Astrocyte (in vitro differentiated cells and primary cell): ENCODE results near the gene SPATA1. TPM values are rescaled to one million over a fixed set of nuclear protein-coding genes. Genes with fewer than 3 reads are reported as not detected.
"Not testable (repeated sequence)": the region's sequence is repeated elsewhere in the genome, so short reads cannot be mapped to it uniquely, and the experiment has no call there.

Experiments used
- DNase-seq: peaks from one replicate; pipeline ENCODE4 v3.0.0-alpha.2; 2010; ENCODE audit warnings: low read depth
- FAIRE-seq: peaks from 2 replicates; lab custom pipeline; 2011; peaks lifted over from hg19 to GRCh38; lab: Jason Lieb, UNC
- H2AFZ ChIP-seq: 2 replicates; pipeline ENCODE4 v1.6.0; 2012; ENCODE audit warnings: low read depth, low read length, inconsistent platforms
- H3K27ac ChIP-seq: 2 replicates; pipeline ENCODE4 v1.5.1; 2011; ENCODE audit warnings: low read depth, low read length, inconsistent platforms
- H3K27me3 ChIP-seq: 2 replicates; pipeline ENCODE4 v1.6.0; 2011; ENCODE audit warnings: low read length, inconsistent platforms; ENCODE audit not compliant: insufficient read depth
- H3K36me3 ChIP-seq: 2 replicates; pipeline ENCODE4 v1.5.1; 2011; ENCODE audit warnings: low read length, inconsistent platforms; ENCODE audit not compliant: insufficient read depth
- H3K4me1 ChIP-seq: 2 replicates; pipeline ENCODE4 v1.5.1; 2011; ENCODE audit warnings: low read length, inconsistent platforms; ENCODE audit not compliant: insufficient read depth
- H3K4me2 ChIP-seq: 2 replicates; pipeline ENCODE4 v1.6.0; 2012; ENCODE audit warnings: low read length, inconsistent platforms
- H3K4me3 ChIP-seq: 2 replicates; pipeline ENCODE4 v1.5.1; 2011; ENCODE audit warnings: low read depth, mild to moderate bottlenecking, low read length, inconsistent platforms; ENCODE audit not compliant: insufficient read depth
- H3K79me2 ChIP-seq: 2 replicates; pipeline ENCODE4 v1.6.0; 2012; ENCODE audit warnings: mild to moderate bottlenecking, low read length, inconsistent platforms; ENCODE audit not compliant: insufficient read depth
- H3K9ac ChIP-seq: 2 replicates; pipeline ENCODE4 v1.6.0; 2012; ENCODE audit warnings: mild to moderate bottlenecking, low read length, inconsistent platforms
- H3K9me3 ChIP-seq: 2 replicates; pipeline ENCODE4 v1.5.1; 2012; ENCODE audit warnings: low read depth, mild to moderate bottlenecking, low read length, inconsistent platforms; ENCODE audit not compliant: insufficient read depth
- H4K20me1 ChIP-seq: 2 replicates; pipeline ENCODE4 v1.6.0; 2012; ENCODE audit warnings: low read length, inconsistent platforms; ENCODE audit not compliant: insufficient read depth
- H3K27ac Mint-ChIP-seq: one replicate; pipeline ENCODE4 v1.8.0; 2021; ENCODE audit warnings: mild to moderate bottlenecking, mixed read lengths; ENCODE audit not compliant: unreplicated experiment
- H3K27me3 Mint-ChIP-seq: one replicate; pipeline ENCODE4 v1.8.0; 2021; ENCODE audit warnings: low read depth, mixed read lengths; ENCODE audit not compliant: unreplicated experiment
- H3K36me3 Mint-ChIP-seq: one replicate; pipeline ENCODE4 v1.8.0; 2021; ENCODE audit warnings: low read depth, mixed read lengths; ENCODE audit not compliant: unreplicated experiment
- H3K4me1 Mint-ChIP-seq: one replicate; pipeline ENCODE4 v1.8.0; 2021; ENCODE audit warnings: low read depth, mixed read lengths; ENCODE audit not compliant: unreplicated experiment
- H3K4me3 Mint-ChIP-seq: one replicate; pipeline ENCODE4 v1.8.0; 2021; ENCODE audit warnings: mild to moderate bottlenecking, moderate library complexity, mixed read lengths; ENCODE audit not compliant: unreplicated experiment
- H3K9me3 Mint-ChIP-seq: one replicate; pipeline ENCODE4 v1.8.0; 2021; ENCODE audit warnings: mild to moderate bottlenecking, mixed read lengths; ENCODE audit not compliant: unreplicated experiment
- EZH2 ChIP-seq: IDR thresholded peaks from 2 replicates; pipeline ENCODE4 v1.6.1; 2012; ENCODE audit warnings: mild to moderate bottlenecking, low read length, inconsistent platforms; ENCODE audit not compliant: insufficient read depth
- total RNA-seq: library from RNA; stranded (reverse); gene quantifications from 2 replicates; pipeline ENCODE4 v1.2.1, GENCODE V29; 2021
- TF ChIP-seq, protein P1 (sequence below): IDR thresholded peaks from 2 replicates; pipeline ENCODE4 v1.5.1; 2011; ENCODE audit warnings: low read depth, mild to moderate bottlenecking, inconsistent platforms, low read length, moderate library complexity; ENCODE audit not compliant: insufficient read depth

SPATA1 gene
- total RNA-seq, 1 donor from 2014 or later, result 1.4 TPM

DNA sequence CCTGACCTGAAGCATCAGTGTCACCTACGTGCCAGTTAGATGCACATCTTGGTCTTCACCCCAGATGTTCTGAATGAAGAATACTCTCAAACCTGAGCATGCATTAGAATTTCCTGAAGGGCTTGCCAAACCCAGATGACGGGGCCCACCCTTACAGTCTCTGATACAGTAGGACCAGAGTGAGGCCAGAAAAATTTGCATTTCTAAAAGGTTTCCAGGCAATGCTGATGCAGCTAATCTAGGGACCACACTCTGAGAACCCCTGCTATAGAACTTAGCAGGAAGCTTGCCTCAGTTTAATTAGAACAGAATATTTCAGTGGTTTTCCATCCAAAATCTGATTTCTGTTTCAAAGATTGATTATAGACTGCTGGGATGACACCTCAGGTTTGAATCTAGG is 77.9 kb downstream of the SPATA1 start:
- H3K9ac ChIP-seq, result no peak overlapping the region
- no peaks in the 10 kb centered on the region for H3K4me1 ChIP-seq
- H3K79me2 ChIP-seq, result no peaks in the 10 kb centered on the region
- H3K9me3 Mint-ChIP-seq, result no peaks in the 10 kb centered on the region
- peak overlapping the region; percentile 48 for H3K4me2 ChIP-seq
- H3K27ac ChIP-seq, result no peak overlapping the region
- H4K20me1 ChIP-seq, result no peaks in the 10 kb centered on the region
- no peak overlapping the region for H3K4me3 Mint-ChIP-seq
- no peak for DNase-seq
- H3K4me3 ChIP-seq, result no peak overlapping the region
- H3K27me3 ChIP-seq, result no peaks in the 10 kb centered on the region
- H3K9me3 ChIP-seq, result no peaks in the 10 kb centered on the region
- H3K36me3 Mint-ChIP-seq, result no peaks in the 10 kb centered on the region
- no peak for FAIRE-seq
- peaks cover 5% of the 10 kb centered on the region for H3K4me1 Mint-ChIP-seq
- H2AFZ ChIP-seq, result peak overlapping the region; percentile 64
- H3K36me3 ChIP-seq, result no peaks in the 10 kb centered on the region
- TF ChIP-seq, protein P1, sequence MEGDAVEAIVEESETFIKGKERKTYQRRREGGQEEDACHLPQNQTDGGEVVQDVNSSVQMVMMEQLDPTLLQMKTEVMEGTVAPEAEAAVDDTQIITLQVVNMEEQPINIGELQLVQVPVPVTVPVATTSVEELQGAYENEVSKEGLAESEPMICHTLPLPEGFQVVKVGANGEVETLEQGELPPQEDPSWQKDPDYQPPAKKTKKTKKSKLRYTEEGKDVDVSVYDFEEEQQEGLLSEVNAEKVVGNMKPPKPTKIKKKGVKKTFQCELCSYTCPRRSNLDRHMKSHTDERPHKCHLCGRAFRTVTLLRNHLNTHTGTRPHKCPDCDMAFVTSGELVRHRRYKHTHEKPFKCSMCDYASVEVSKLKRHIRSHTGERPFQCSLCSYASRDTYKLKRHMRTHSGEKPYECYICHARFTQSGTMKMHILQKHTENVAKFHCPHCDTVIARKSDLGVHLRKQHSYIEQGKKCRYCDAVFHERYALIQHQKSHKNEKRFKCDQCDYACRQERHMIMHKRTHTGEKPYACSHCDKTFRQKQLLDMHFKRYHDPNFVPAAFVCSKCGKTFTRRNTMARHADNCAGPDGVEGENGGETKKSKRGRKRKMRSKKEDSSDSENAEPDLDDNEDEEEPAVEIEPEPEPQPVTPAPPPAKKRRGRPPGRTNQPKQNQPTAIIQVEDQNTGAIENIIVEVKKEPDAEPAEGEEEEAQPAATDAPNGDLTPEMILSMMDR, result no peak
- no peak for TF ChIP-seq EZH2
- no peak overlapping the region for H3K27ac Mint-ChIP-seq
- H3K27me3 Mint-ChIP-seq, result no peaks in the 10 kb centered on the region

DNA sequence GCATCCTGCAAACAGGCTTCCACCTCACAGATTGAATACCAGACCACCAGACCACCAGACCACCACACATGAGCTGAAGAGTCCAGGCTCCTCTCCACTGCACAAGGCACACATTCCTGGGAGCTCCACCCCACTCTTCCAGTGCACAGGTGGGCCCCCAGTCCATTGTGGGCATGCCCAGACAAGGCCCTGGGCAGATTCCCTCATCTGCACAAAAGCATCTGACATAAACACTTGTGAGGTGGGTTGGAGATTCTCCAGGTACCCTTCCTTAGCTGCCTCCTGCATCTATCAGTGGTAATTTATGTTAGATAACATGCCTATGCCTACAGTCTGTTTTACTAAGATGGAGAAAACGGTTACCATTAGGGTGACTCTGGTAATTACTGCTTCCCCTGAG is 79.6 kb downstream of the SPATA1 start:
- H3K36me3 Mint-ChIP-seq, result no peaks in the 10 kb centered on the region

DNA sequence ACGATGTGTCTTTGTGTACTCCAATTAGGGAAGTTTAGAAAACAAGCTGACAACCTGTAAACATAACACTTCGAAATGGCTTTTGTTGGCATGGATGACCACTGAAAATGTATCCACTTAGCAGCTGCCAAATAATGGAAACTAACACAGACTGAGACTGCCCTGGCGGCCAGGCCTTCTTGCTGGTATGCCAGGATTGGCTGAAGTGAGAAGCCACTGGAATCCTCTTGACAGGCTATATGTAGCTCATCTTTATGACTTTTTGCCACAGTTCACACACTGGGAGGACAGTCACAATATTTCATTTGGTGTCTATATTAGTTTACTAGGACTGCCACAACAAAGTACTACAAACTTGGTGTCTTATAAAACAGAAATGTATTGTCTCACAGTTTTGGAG is 80.9 kb downstream of the SPATA1 start:
- DNase-seq, result no peak
- H3K9ac ChIP-seq, result no peak overlapping the region
- no peak overlapping the region for H3K27ac Mint-ChIP-seq
- no peaks in the 10 kb centered on the region for H4K20me1 ChIP-seq
- H3K27ac ChIP-seq, result no peak overlapping the region
- no peaks in the 10 kb centered on the region for H3K27me3 Mint-ChIP-seq
- no peaks in the 10 kb centered on the region for H3K36me3 ChIP-seq
- H3K4me2 ChIP-seq, result no peak overlapping the region
- no peaks in the 10 kb centered on the region for H3K9me3 ChIP-seq
- H3K27me3 ChIP-seq, result no peaks in the 10 kb centered on the region
- no peak overlapping the region for H3K4me3 ChIP-seq
- FAIRE-seq, result no peak
- H3K4me1 ChIP-seq, result no peaks in the 10 kb centered on the region
- peaks cover 5% of the 10 kb centered on the region for H3K9me3 Mint-ChIP-seq
- peaks cover 5% of the 10 kb centered on the region for H3K4me1 Mint-ChIP-seq
- H3K79me2 ChIP-seq, result no peaks in the 10 kb centered on the region
- peaks cover 3% of the 10 kb centered on the region for H3K36me3 Mint-ChIP-seq
- no peak overlapping the region for H3K4me3 Mint-ChIP-seq
- H2AFZ ChIP-seq, result no peak overlapping the region
- TF ChIP-seq, protein P1, result no peak
- no peak for TF ChIP-seq EZH2

More for the DNA sequence above, 79.6 kb downstream of the SPATA1 start:
- Mint-ChIP-seq H3K4me3 (no peak overlapping the region), H3K27ac (no peak overlapping the region), H3K4me1 (peaks cover 5% of the 10 kb centered on the region), H3K9me3 (peaks cover 2% of the 10 kb centered on the region), H3K27me3 (no peaks in the 10 kb centered on the region)
- DNase-seq (no peak), FAIRE-seq (no peak)
- H3K4me2 ChIP-seq, result no peak overlapping the region
- H3K27me3 ChIP-seq, result no peaks in the 10 kb centered on the region
- H3K9ac ChIP-seq, result no peak overlapping the region
- H3K4me3 ChIP-seq, result no peak overlapping the region
- H3K27ac ChIP-seq, result no peak overlapping the region
- H3K36me3 ChIP-seq, result no peaks in the 10 kb centered on the region
- no peaks in the 10 kb centered on the region for H3K79me2 ChIP-seq
- TF ChIP-seq, protein P1, result no peak
- no peak for TF ChIP-seq EZH2
- no peaks in the 10 kb centered on the region for H3K4me1 ChIP-seq
- no peak overlapping the region for H2AFZ ChIP-seq
- H3K9me3 ChIP-seq, result no peaks in the 10 kb centered on the region
- H4K20me1 ChIP-seq, result no peaks in the 10 kb centered on the region

DNA sequence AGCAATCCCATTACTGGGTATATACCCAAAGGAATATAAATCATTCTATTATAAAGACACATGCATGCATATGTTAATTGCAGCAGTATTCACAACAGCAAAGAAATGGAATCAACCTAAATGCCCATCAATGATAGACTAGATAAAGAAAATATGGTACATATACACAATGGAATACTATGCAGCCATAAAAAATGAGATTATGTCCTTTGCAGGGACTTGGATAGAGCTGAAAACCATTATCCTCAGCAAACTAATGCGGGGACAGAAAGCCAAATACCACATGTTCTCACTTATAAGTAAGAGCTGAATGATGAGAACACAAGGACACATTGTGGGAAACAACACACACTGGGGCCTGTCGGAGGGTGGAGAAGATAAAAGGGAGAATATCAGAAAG is 88.8 kb downstream of the SPATA1 start:
- H3K4me2 ChIP-seq, DNase-seq, FAIRE-seq, H3K27me3 Mint-ChIP-seq, H3K36me3 Mint-ChIP-seq, H4K20me1 ChIP-seq, H3K4me3 ChIP-seq, H3K27ac Mint-ChIP-seq, H3K4me3 Mint-ChIP-seq, H3K79me2 ChIP-seq, H2AFZ ChIP-seq, H3K9me3 Mint-ChIP-seq, H3K9ac ChIP-seq, H3K9me3 ChIP-seq, H3K27ac ChIP-seq, H3K27me3 ChIP-seq, H3K36me3 ChIP-seq: not testable (repeated sequence)
- peaks cover 19% of the 10 kb centered on the region for H3K4me1 ChIP-seq
- peaks cover 19% of the 10 kb centered on the region for H3K4me1 Mint-ChIP-seq
